Astrocyte of the spinal cord (primary cell): ENCODE results near the gene KCNQ1.
"Not testable (repeated sequence)": the region's sequence is repeated elsewhere in the genome, so short reads cannot be mapped to it uniquely, and the experiment has no call there.

Source experiments
- DNase-seq: peaks from one replicate; pipeline ENCODE4 v3.0.0; 2011; ENCODE audit warnings: low read depth, low spot score
- H3K4me3 ChIP-seq: 2 replicates; pipeline ENCODE4 v1.5.1; 2011; ENCODE audit warnings: low read depth, mild to moderate bottlenecking, low read length, moderate library complexity
- CTCF ChIP-seq: IDR thresholded peaks from 2 replicates; pipeline ENCODE4 v1.5.1; 2012; ENCODE audit warnings: low read depth, mild to moderate bottlenecking, low read length, inconsistent platforms
- in situ Hi-C: cut with HindIII; loops from 2 replicates; pipeline ENCODE4 v1.10.0; 2017; ENCODE audit warnings: low sequenced_read_pairs

KCNQ1 gene

DNA sequence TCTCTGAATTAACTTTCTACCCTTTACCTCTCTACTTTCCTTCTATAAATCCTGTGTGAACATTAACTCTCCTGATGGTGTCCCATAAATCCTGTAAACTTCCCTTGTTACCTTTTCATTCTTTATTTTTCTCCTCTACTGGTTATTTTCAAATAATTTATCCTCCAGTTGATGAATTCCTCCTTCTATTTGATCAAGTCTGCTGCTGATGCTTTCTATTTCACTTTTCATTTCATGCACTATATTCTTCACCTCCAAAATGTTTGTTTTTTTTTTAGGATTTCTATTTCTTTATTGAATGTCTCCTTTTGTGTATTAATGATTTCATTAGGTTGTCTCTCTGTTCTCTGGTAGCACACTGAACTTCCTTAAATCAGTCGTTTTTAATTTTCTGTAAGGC lies 186.4 kb downstream of the KCNQ1 start:
- H3K4me3 ChIP-seq, result no peak overlapping the region
- no peak for TF ChIP-seq CTCF
- DNase-seq, result no peak
- in situ Hi-C loops, result no loop called here

DNA sequence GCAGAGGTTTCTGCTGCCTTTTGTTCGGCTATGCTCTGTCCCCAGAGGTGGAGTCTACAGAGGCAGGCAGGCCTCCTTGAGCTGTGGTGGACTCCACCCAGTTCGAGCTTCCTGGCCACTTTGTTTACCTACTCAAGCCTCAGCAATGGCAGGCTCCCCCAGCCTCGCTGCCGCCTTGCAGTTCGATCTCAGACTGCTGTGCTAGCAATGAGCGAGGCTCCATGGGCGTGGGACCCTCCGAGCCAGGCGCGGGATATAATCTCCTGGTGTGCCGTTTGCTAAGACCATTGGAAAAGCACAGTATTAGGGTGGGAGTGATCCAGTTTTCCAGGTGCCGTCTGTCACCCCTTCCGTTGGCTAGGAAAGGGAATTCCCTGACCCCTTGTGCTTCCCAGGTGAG lies 195.0 kb downstream of the KCNQ1 start:
- H3K4me3 ChIP-seq, DNase-seq, in situ Hi-C loops: not testable (repeated sequence)

GRCh38 chr11:2641623-2642022 lies 196.8 kb downstream of the KCNQ1 start:
- no peak for DNase-seq
- H3K4me3 ChIP-seq, result no peak overlapping the region
- TF ChIP-seq CTCF, result no peak
- in situ Hi-C loops, result no loop called here

GRCh38 chr11:2643746-2644145 lies 198.9 kb downstream of the KCNQ1 start:
- no peak for DNase-seq
- no peak for TF ChIP-seq CTCF
- in situ Hi-C loops, result no loop called here
- no peak overlapping the region for H3K4me3 ChIP-seq

DNA sequence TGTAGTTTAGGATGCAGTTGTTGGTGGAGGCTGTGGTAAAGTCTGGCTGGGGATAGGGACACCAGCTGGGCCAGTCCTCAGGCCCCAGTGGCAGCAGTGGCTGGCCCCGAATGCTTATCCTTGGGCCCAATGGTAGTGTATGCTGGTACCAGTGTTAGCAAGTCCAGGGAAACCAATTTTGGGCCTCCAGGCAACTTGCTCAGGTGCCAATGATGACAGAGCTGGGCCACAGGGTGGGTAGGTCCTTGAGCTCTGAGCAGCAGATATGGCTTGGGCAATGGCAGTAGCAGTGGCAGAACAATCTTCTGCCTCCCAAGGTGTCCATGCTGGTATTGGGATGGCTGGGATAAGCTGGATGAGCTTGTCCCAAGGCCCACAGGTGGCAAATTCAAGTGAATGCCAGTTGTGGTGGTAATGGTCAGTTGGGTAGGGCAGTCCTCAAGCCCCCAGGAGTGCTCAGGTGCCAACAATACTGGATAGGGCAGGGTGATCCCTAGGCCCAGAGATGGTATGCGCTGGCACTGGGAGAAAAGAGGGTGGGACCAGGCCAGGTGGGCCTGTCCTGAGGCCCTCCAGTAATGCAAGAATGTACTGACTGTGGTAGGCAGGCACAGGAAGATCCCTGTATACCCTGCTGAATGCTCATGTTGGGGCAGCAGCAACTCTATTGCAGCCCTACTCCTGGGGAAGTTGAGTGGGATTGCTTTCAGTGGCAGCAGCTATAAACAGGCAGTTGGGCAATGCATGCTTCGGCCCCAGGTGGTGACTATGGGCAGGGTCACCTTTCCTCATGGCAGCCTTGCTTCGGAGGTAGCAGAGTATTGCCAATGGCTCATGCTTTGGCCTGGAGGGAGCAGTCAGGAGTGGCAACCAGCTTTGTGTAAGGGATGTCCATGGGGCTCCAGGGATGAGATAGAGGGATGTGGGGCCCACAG lies 200.3 kb downstream of the KCNQ1 start:
- no peak for DNase-seq
- no peak overlapping the region for H3K4me3 ChIP-seq
- TF ChIP-seq CTCF, result no peak
- in situ Hi-C loops, result no loop called here

GRCh38 chr11:2645779-2646118 lies 200.9 kb downstream of the KCNQ1 start:
- TF ChIP-seq CTCF, result no peak
- H3K4me3 ChIP-seq, result no peak overlapping the region
- in situ Hi-C loops, result no loop called here
- DNase-seq, result no peak

- in situ Hi-C loops, result no loop called here
- TF ChIP-seq CTCF, result no peak
- DNase-seq, result no peak
- H3K4me3 ChIP-seq, result no peak overlapping the region
These were observed 202.4 kb downstream of the KCNQ1 start for GRCh38 chr11:2647167-2647566.
